ENCODE data around the gene ATP6V0B. TPM values are rescaled to one million over a fixed set of nuclear protein-coding genes. Genes with fewer than 3 reads are reported as not detected.

Gene ATP6V0B
- total RNA-seq, 2 experiments from 2014 or later: 116 to 117 TPM

DNA sequence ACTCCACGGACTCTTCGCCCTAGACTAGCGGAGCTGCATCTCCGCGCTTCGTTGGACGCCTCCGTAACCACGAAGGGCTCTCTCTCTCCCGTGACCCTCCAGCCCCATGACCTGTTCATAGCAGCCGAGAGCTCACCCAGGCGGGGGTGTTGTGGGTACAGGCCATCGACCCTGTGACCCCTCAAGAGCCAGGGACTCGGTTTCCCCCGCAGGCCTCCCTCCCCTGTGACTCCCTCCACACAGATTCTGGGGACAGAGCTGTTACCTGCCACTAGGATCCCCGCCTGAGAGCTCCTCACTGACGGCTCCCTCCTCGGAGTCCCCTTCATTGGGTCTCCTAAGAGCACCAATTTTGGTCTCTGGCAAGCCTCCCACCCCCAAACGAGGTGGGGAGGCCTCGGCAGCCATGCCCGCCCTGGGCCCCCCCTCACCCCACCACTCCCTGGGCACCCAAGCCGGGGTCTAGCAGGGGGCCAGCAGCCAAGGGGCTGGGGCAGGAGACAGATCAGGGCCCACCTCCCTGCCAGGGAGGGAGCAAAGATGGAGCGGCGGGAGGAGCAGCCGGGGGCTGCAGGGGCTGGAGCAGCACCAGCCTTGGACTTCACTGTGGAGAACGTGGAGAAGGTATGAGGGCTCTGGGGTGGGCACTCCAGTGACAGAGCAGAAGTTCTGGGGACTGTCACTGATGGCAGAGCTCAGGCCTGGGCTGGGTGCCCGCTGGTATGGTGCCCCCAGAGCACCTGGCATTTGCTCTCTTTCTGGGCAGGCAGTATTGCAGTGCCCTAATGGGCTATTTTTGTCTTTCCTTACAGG, 27.5 kb upstream of the ATP6V0B start:
- CTCF ChIA-PET: interaction anchor here (0.7 to 10.1 kb wide), 11 partner anchors 9 to 493 kb away, joined by 3 to 148 read pairs (median 5); partner anchors contain the start of genes ARTN and HYI
- POLR2A ChIA-PET: interaction anchor here (1.1 to 1.9 kb wide), 5 partner anchors 10 to 297 kb away, joined by 3 to 6 read pairs (median 5); partner anchors contain the start of genes ATP6V0B, DPH2 and KDM4A
- Mint-ChIP-seq H3K27ac (peak overlapping the region; percentile 94), H3K4me1 (ENCODE audit: low read depth) (peaks cover 34% of the 10 kb centered on the region), H3K4me3 (peak overlapping the region; percentile 82), H3K36me3 (ENCODE audit: low read depth) (peaks cover 6% of the 10 kb centered on the region), H3K9me3 (ENCODE audit: insufficient read depth) (no peaks in the 10 kb centered on the region), H3K27me3 (ENCODE audit: low read depth) (no peaks in the 10 kb centered on the region)
- no peak for DNase-seq
- ATAC-seq: peak; percentile 18

DNA sequence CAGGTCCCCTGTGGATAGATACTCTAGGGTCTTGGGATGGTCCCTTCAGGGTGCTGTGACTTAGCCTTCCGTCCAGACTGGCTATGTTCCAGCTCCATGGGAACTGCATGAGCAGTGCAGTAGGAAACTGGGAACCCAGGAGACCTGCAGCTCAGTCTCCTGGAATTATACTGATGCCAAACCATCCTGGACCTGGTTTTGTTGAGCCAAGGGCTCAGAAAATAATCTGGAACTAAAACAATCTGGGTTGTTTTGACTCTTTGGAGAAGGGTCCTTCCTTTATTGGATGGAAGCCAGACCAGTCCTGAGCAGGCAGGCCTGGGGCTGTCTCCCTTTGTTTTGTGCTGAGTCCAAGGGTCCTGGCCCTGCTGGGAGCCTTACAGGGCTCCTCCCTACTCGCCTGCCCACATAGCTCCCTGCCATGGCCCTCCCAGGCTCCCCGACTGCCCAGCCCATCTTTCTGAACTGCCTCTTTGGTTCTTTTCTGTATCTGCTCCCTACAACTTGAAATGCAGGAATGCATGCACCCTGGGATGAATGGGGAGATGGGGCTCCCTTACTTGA, 26.8 kb upstream of the ATP6V0B start:
- Mint-ChIP-seq H3K36me3 (ENCODE audit: low read depth) (peaks cover 6% of the 10 kb centered on the region), H3K27ac (peak overlapping the region; percentile 94), H3K4me3 (peak overlapping the region; percentile 82), H3K27me3 (ENCODE audit: low read depth) (no peaks in the 10 kb centered on the region), H3K4me1 (ENCODE audit: low read depth) (peaks cover 34% of the 10 kb centered on the region), H3K9me3 (ENCODE audit: insufficient read depth) (no peaks in the 10 kb centered on the region)
- ChIA-PET POLR2A (interaction anchor here (1.5 kb wide), 1 partner anchor 27 kb away, joined by 5 read pairs; the partner anchor contains the start of gene ATP6V0B), CTCF (interaction anchor here (1.3 to 10.1 kb wide), 3 partner anchors 11 to 184 kb away, joined by 4 to 148 read pairs (median 5); partner anchors contain the start of gene ARTN)
- DNase-seq: no peak
- ATAC-seq: no peak

DNA sequence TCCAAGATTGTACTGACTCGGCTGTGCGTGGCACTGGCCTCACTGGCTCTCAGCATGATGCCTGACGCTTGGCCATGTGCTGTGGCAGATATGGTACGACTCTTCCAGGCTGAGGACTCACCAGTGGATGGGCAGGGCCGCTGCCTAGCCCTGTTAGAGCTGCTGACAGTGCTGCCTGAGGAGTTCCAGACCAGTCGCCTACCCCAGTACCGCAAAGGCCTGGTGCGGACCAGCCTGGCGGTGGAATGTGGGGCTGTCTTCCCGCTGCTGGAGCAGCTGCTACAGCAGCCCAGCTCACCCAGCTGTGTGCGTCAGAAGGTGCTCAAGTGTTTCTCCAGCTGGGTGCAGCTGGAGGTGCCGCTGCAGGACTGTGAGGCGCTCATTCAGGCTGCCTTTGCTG, 25.1 kb upstream of the ATP6V0B start:
- POLR2A ChIA-PET: interaction anchor here (0.6 kb wide), 1 partner anchor 24 kb away, joined by 3 read pairs; no protein-coding TSS in a partner anchor
- ATAC-seq (no peak), DNase-seq (no peak)
- H3K9me3 Mint-ChIP-seq (ENCODE audit: insufficient read depth): no peaks in the 10 kb centered on the region
- H3K27ac Mint-ChIP-seq: no peak overlapping the region
- H3K36me3 Mint-ChIP-seq (ENCODE audit: low read depth): peaks cover 6% of the 10 kb centered on the region
- H3K27me3 Mint-ChIP-seq (ENCODE audit: low read depth): no peaks in the 10 kb centered on the region
- H3K4me3 Mint-ChIP-seq: no peak overlapping the region
- CTCF ChIA-PET: interaction anchor here (0.8 to 10.1 kb wide), 4 partner anchors 14 to 298 kb away, joined by 3 to 148 read pairs (median 6); partner anchors contain the start of genes ARTN and DPH2
- H3K4me1 Mint-ChIP-seq (ENCODE audit: low read depth): peaks cover 31% of the 10 kb centered on the region

DNA sequence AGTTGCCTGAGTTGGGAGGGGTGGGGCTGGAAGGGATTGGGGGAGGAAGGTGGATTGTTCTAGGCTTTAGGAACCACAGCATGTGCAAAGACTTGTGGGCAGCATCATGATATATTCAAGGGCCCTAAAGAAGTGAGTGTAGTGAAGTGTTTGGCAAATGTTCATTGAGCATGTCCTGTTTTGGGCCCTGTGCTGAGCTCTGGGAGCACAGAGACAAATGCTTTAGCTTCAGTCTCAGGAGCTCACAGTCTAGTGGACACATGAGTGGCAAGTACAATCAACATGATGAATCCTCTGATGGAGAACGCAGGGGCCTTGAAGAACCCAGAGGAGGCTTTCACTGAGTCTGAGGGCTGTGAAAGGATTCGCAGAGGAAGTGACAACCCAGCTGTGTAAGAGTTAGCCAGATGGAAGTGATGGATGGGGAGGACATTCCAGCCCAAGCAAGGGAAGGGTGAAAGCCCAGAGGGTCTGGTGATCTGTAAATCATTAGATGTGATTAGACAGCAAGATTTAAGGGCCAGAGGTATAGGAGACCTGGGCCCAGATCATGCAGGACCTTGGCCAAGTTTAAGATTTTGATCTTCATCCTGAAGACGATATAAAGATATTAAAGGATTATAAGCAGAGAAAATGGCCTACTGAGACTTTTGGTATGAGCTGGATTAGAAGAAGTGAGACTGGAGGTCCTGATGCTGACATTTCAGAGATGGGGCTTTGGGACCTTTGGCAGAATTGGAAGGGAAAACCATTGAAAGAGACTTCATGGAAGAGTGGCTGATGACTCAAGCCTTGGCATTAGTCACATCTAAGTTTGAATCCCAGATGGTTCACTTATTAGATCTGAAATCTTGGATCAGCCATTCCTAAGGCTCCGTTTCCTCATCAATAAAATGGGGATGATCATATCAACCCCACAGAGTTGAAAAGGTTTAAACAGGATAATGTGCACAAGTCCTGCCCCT, 23.5 kb upstream of the ATP6V0B start:
- no peak for ATAC-seq
- DNase-seq: no peak
- Mint-ChIP-seq H3K36me3 (ENCODE audit: low read depth) (peaks cover 6% of the 10 kb centered on the region), H3K27ac (no peak overlapping the region), H3K4me3 (no peak overlapping the region), H3K27me3 (ENCODE audit: low read depth) (no peaks in the 10 kb centered on the region), H3K9me3 (ENCODE audit: insufficient read depth) (no peaks in the 10 kb centered on the region), H3K4me1 (ENCODE audit: low read depth) (peaks cover 16% of the 10 kb centered on the region)
- ChIA-PET CTCF (interaction anchor here (2.4 to 10.1 kb wide), 2 partner anchors 16 to 188 kb away, joined by 8 to 148 read pairs; partner anchors contain the start of gene ARTN), POLR2A (interaction anchor here (0.7 kb wide), 1 partner anchor 216 kb away, joined by 3 read pairs; no protein-coding TSS in a partner anchor)

DNA sequence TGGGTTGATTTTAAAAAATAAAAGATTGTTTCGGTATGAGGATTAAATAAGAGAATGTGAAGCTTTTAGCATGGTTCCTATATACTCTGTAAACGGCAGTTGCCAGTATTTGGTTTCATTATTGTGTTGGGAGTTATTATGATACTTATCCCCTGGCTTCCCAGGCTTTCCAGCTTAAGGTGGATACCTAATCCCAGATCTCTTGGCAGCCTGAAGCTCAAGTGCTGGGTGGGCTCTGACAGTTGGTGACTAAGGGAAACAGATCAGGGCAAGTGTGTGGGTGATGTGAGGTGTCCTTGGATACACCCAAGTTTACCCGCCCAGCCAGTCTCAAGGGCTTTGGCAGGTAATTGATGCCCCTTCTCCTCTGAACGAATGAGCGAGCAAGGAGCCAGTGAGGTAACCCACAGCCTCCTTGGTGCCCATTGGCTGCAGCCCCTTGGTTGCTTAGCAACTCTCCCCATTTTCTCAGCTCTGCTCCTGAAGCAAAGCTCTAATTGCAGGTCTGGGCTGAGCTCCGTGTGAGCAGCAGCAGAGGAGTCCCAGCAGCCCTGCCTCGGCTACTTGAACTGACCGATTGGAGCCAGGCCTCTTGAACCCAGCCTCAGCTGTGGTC, 21.9 kb upstream of the ATP6V0B start:
- no peak overlapping the region for H3K4me3 Mint-ChIP-seq
- no peak overlapping the region for H3K27ac Mint-ChIP-seq
- CTCF ChIA-PET: interaction anchor here (0.7 to 1.9 kb wide), 4 partner anchors 13 to 20 kb away, joined by 3 to 6 read pairs (median 4); partner anchors contain the start of gene ARTN
- POLR2A ChIA-PET: no interaction called here
- DNase-seq: no peak
- no peaks in the 10 kb centered on the region for H3K9me3 Mint-ChIP-seq (ENCODE audit: insufficient read depth)
- peaks cover 11% of the 10 kb centered on the region for H3K4me1 Mint-ChIP-seq (ENCODE audit: low read depth)
- no peak for ATAC-seq
- H3K36me3 Mint-ChIP-seq (ENCODE audit: low read depth): peaks cover 9% of the 10 kb centered on the region
- H3K27me3 Mint-ChIP-seq (ENCODE audit: low read depth): no peaks in the 10 kb centered on the region

DNA sequence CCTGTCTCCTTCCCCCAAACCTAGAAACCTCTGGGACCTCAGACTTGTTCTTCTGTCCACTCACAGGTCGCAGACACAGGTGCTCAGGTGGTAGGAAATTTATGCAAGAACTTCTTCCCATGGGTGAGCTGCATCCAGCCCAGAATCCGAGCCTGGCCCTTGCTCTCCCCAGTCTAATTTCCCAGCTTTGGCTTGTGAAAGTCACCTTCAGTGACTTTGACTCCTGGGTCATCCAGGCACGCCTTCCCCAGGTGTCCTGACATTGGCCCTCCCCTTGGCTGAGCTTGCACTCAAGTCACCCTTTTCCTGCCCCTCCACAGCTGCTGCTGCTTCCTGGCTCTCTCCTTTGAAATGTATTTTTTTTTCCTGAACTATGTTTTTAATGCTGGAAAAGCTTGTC, 21.4 kb upstream of the ATP6V0B start:
- Mint-ChIP-seq H3K9me3 (ENCODE audit: insufficient read depth) (no peaks in the 10 kb centered on the region), H3K27me3 (ENCODE audit: low read depth) (no peaks in the 10 kb centered on the region), H3K27ac (no peak overlapping the region), H3K36me3 (ENCODE audit: low read depth) (peaks cover 9% of the 10 kb centered on the region), H3K4me3 (no peak overlapping the region), H3K4me1 (ENCODE audit: low read depth) (peaks cover 7% of the 10 kb centered on the region)
- DNase-seq (no peak), ATAC-seq (no peak)
- POLR2A ChIA-PET: no interaction called here
- CTCF ChIA-PET: interaction anchor here (0.9 to 1.9 kb wide), 3 partner anchors 14 to 20 kb away, joined by 3 to 6 read pairs (median 3); partner anchors contain the start of gene ARTN

DNA sequence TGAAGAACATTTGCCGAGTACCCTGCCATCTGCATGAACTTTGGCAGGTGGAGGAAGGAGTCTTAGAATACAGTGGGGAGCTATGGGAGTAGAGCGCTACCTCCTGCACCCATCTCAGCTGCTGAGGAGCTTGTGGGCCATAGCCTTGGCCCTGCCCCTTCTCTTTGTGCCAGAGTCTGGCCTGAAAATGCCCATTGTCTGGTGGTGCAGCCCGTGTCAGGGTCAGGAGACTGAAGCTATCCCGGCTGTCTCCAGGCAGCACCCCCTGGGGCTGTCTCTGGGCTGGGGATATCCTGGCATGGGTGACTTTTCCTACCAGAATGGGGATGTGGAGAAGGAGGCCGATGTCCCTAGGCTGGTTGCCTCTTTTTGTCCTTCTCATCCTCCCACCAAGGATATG, 20.7 kb upstream of the ATP6V0B start:
- Mint-ChIP-seq H3K27me3 (ENCODE audit: low read depth) (no peaks in the 10 kb centered on the region), H3K4me3 (no peak overlapping the region), H3K9me3 (ENCODE audit: insufficient read depth) (no peaks in the 10 kb centered on the region), H3K36me3 (ENCODE audit: low read depth) (peaks cover 12% of the 10 kb centered on the region), H3K27ac (no peak overlapping the region), H3K4me1 (ENCODE audit: low read depth) (no peaks in the 10 kb centered on the region)
- POLR2A ChIA-PET: no interaction called here
- no peak for DNase-seq
- no peak for ATAC-seq
- CTCF ChIA-PET: interaction anchor here (0.9 to 1.9 kb wide), 3 partner anchors 13 to 21 kb away, joined by 3 to 6 read pairs (median 3); partner anchors contain the start of gene ARTN

DNA sequence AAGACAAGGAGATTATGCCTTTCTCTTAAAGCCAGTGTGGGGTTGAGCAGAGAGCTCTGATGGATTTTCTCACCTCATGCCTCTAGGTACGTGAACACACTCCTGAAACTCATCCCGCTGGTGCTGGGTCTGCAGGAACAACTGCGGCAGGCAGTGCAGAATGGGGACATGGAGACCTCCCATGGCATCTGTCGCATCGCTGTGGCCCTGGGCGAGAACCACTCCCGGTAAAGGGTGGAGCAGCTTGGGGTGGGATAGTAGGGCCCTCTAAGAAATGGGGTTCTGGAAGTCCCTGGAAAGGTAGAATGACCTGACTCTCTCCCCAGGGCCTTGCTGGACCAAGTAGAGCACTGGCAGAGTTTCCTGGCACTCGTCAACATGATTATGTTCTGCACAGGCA, 18.5 kb upstream of the ATP6V0B start:
- no peak for ATAC-seq
- DNase-seq: no peak
- Mint-ChIP-seq H3K36me3 (ENCODE audit: low read depth) (peaks cover 10% of the 10 kb centered on the region), H3K27ac (no peak overlapping the region), H3K4me3 (no peak overlapping the region), H3K27me3 (ENCODE audit: low read depth) (no peaks in the 10 kb centered on the region), H3K4me1 (ENCODE audit: low read depth) (no peaks in the 10 kb centered on the region), H3K9me3 (ENCODE audit: insufficient read depth) (no peaks in the 10 kb centered on the region)
- ChIA-PET CTCF (interaction anchor here (1.0 to 3.6 kb wide), 3 partner anchors 10 to 193 kb away, joined by 3 to 16 read pairs (median 9); partner anchors contain the start of genes ARTN and IPO13), POLR2A (interaction anchor here (1.3 kb wide), 1 partner anchor 9 kb away, joined by 3 read pairs; the partner anchor contains the start of gene IPO13)

DNA sequence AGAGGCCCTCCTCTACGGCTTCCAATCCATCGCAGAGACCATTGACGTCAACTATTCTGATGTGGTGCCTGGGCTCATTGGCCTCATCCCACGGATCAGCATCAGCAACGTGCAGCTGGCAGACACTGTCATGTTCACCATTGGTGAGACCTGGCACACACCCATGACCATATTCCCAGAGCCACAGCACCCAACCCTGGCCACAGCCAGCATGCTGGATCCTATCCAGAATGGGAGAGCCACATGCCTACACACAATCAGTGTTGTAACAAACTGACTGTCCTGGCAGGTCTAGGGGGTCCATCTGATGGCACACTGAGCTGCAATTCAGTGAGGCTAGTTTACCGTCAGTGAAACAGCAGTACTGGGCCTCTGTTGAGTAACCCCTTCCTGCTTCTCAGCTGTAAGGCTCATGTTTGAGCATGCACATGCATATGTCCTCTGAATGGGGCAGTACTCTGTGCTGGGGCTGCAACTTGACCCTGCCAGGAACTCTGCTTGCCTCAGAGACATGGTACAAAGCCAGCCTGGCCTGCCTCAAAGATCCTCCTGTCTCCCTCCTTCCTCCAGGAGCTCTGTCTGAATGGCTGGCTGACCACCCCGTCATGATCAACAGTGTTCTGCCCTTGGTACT, 17.2 kb upstream of the ATP6V0B start:
- ATAC-seq: no peak
- Mint-ChIP-seq H3K4me1 (ENCODE audit: low read depth) (peaks cover 4% of the 10 kb centered on the region), H3K9me3 (ENCODE audit: insufficient read depth) (no peaks in the 10 kb centered on the region), H3K27ac (no peak overlapping the region), H3K36me3 (ENCODE audit: low read depth) (peaks cover 15% of the 10 kb centered on the region), H3K27me3 (ENCODE audit: low read depth) (no peaks in the 10 kb centered on the region), H3K4me3 (no peak overlapping the region)
- no peak for DNase-seq
- ChIA-PET CTCF (interaction anchor here (1.2 to 3.6 kb wide), 2 partner anchors 23 to 194 kb away, joined by 5 to 16 read pairs; partner anchors contain the start of gene ARTN), POLR2A (interaction anchor here (1.3 kb wide), 1 partner anchor 10 kb away, joined by 3 read pairs; the partner anchor contains the start of gene IPO13)
